Astrocyte (in vitro differentiated cells and primary cell): ENCODE measurements around the gene SLC16A9.

Experiments
- EZH2 ChIP-seq: IDR thresholded peaks from 2 replicates; pipeline ENCODE4 v1.6.1; 2012; ENCODE audit warnings: mild to moderate bottlenecking, low read length, inconsistent platforms; ENCODE audit not compliant: insufficient read depth
- TF ChIP-seq, protein P1 (sequence below): IDR thresholded peaks from 2 replicates; pipeline ENCODE4 v1.5.1; 2011; ENCODE audit warnings: low read depth, mild to moderate bottlenecking, inconsistent platforms, low read length, moderate library complexity; ENCODE audit not compliant: insufficient read depth

DNA sequence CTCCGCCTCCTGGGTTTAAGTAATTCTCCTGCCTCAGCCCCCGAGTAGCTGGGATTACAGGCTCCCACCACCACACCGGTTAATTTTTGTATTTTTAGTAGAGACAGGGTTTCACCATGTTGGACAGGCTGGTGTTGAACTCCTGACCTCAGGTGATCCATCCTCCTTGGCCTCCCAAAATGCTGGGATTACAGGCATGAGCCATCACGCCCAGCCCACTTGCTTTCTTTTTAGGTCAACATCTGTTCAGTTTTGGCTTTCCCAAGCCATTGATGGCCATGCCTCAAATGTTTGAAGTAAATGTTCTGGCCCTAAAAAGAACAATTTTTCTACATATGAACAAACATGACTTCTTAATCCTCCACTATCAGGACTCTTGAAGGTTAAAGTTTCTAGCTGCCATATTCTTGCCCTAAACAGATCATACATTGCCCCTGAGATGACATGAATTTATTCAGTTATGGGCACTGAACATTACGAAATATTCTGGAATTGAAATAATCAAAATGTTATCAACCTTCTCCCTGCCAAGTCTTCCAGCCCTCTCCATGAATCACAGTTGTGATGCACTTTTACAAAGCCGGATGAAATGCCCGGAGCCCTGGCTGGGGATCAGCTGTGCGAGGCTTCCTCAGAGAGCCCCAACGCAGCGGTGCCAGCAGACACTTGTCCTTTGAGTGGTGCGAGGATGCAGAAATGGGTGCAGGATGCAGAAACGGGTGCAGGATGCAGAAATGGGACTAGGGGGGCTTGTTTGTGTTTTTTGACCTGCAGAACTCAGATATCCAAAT, 40.7 kb upstream of the SLC16A9 start:
- TF ChIP-seq, protein P1, sequence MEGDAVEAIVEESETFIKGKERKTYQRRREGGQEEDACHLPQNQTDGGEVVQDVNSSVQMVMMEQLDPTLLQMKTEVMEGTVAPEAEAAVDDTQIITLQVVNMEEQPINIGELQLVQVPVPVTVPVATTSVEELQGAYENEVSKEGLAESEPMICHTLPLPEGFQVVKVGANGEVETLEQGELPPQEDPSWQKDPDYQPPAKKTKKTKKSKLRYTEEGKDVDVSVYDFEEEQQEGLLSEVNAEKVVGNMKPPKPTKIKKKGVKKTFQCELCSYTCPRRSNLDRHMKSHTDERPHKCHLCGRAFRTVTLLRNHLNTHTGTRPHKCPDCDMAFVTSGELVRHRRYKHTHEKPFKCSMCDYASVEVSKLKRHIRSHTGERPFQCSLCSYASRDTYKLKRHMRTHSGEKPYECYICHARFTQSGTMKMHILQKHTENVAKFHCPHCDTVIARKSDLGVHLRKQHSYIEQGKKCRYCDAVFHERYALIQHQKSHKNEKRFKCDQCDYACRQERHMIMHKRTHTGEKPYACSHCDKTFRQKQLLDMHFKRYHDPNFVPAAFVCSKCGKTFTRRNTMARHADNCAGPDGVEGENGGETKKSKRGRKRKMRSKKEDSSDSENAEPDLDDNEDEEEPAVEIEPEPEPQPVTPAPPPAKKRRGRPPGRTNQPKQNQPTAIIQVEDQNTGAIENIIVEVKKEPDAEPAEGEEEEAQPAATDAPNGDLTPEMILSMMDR = no peak
- TF ChIP-seq EZH2 = no peak
